ENCODE measurements around the gene CYP26A1. TPM values are rescaled to one million over a fixed set of nuclear protein-coding genes. Genes with fewer than 3 reads are reported as not detected.
"Not testable (repeated sequence)": the region's sequence is repeated elsewhere in the genome, so short reads cannot be mapped to it uniquely, and the experiment has no call there.

The CYP26A1 gene
- total RNA-seq, 1 experiment from 2014 or later: 2.2 TPM

DNA sequence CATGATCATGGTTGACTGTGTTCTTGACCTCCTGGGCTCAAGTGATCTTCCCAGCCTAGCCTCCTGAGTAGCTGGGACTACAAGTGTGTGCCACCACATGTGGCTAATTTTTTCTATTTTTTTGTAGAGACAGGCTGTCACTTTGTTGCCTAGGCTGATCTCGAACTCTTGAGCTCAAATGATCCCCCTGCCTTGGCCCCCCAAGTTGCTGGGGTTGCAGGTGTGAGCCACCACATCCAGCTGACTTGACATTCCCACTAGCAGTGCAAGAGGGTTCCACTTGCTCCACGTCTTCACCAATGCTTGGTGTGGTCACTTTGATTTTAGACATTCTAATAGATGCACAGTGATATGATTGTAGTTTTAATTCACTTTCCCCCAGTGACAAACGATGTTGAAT is 25.1 kb downstream of the CYP26A1 start:
- Histone ChIP-seq H3K9me3 (ENCODE audit: insufficient read depth, low read depth) (no peaks in the 10 kb centered on the region; the same call in none of the 2 replicates), H2AFZ (no peak overlapping the region), H3K27me3 (ENCODE audit: insufficient read depth, low read depth) (no peaks in the 10 kb centered on the region), H3K36me3 (ENCODE audit: low read depth) (no peaks in the 10 kb centered on the region), H3K4me3 (no peak overlapping the region), H3K79me2 (ENCODE audit: low read depth) (no peaks in the 10 kb centered on the region), H4K20me1 (ENCODE audit: insufficient read depth) (no peaks in the 10 kb centered on the region), H3F3A (ENCODE audit: insufficient read depth, low read depth) (no peaks in the 10 kb centered on the region), H3K9me2 (ENCODE audit: insufficient read depth) (no peaks in the 10 kb centered on the region; the same call in 1 of the 2 replicates), H3K4me2 (no peak overlapping the region), H3K27ac (no peak overlapping the region), H3K4me1 (replicated peaks; ENCODE audit: insufficient read depth) (no peaks in the 10 kb centered on the region)
- no peak for DNase-seq
- intact Hi-C loops (cut with micrococcal nuclease; ENCODE audit: unreplicated experiment): no loop called here
- TF ChIP-seq, protein P1, sequence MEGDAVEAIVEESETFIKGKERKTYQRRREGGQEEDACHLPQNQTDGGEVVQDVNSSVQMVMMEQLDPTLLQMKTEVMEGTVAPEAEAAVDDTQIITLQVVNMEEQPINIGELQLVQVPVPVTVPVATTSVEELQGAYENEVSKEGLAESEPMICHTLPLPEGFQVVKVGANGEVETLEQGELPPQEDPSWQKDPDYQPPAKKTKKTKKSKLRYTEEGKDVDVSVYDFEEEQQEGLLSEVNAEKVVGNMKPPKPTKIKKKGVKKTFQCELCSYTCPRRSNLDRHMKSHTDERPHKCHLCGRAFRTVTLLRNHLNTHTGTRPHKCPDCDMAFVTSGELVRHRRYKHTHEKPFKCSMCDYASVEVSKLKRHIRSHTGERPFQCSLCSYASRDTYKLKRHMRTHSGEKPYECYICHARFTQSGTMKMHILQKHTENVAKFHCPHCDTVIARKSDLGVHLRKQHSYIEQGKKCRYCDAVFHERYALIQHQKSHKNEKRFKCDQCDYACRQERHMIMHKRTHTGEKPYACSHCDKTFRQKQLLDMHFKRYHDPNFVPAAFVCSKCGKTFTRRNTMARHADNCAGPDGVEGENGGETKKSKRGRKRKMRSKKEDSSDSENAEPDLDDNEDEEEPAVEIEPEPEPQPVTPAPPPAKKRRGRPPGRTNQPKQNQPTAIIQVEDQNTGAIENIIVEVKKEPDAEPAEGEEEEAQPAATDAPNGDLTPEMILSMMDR (conservative IDR thresholded peaks at IDR 0.05): no peak
- POLR2A ChIA-PET (ENCODE audit: unreplicated experiment): no interaction called here
- BruUV-seq (replicated peaks): no TSS peak
- CTCF ChIA-PET: no interaction called here

DNA sequence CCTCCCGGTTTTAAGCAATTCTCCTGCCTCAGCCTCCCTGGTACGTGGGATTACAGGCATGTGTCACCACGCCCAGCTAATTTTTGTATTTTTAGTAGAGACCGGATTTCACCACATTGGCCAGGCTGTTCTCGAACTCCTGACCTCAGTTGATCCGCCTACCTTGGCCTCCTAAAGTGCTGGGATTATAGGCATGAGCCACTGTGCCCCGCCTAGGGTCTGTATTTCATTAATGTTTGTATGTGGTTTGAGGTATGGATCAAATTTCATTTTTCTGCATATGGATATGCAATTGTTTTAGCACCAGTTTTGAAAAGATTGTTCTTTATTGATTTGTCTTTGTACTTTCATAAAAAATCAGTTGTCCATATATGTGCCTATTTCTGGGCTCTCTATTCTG is 26.0 kb downstream of the CYP26A1 start:
- ChIA-PET CTCF (no interaction called here), POLR2A (ENCODE audit: unreplicated experiment) (no interaction called here)
- Histone ChIP-seq H3K36me3 (ENCODE audit: low read depth) (no peaks in the 10 kb centered on the region), H3K4me2 (no peak overlapping the region), H3K79me2 (ENCODE audit: low read depth) (no peaks in the 10 kb centered on the region), H3K4me1 (replicated peaks; ENCODE audit: insufficient read depth) (no peaks in the 10 kb centered on the region), H3K4me3 (no peak overlapping the region), H4K20me1 (ENCODE audit: insufficient read depth) (no peaks in the 10 kb centered on the region), H3K27me3 (ENCODE audit: insufficient read depth, low read depth) (no peaks in the 10 kb centered on the region), H3K9me3 (ENCODE audit: insufficient read depth, low read depth) (no peaks in the 10 kb centered on the region; the same call in none of the 2 replicates), H2AFZ (no peak overlapping the region), H3K9me2 (ENCODE audit: insufficient read depth) (no peaks in the 10 kb centered on the region; the same call in 1 of the 2 replicates), H3K27ac (no peak overlapping the region), H3F3A (ENCODE audit: insufficient read depth, low read depth) (no peaks in the 10 kb centered on the region)
- no TSS peak for BruUV-seq (replicated peaks)
- intact Hi-C loops (cut with micrococcal nuclease; ENCODE audit: unreplicated experiment): no loop called here
- DNase-seq: no peak
- TF ChIP-seq EZH2 (IDR thresholded peaks at IDR 0.05; ENCODE audit: low read depth): no peak
- TF ChIP-seq, protein P1 (conservative IDR thresholded peaks at IDR 0.05): no peak

DNA sequence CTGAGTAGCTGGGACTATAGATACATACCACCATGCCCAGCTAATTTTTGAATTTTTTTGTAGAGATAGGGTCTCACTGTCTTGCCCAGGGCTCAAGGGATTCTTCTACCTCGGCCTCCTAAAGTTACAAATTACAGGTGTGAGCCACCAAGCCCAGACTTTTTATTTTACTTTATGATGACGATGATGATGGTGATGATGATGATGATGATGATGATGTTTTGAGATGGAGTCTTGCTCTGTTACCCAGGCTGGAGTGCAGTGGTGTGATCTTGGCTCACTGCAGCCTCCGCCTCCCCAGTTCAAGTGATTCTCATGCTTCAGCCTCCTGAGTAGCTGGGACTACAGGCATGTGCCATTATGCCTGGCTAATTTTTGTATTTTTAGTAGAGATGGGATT is 27.5 kb downstream of the CYP26A1 start:
- H3K4me1 ChIP-seq (replicated peaks; ENCODE audit: insufficient read depth); POLR2A ChIA-PET (ENCODE audit: unreplicated experiment); H4K20me1 ChIP-seq (ENCODE audit: insufficient read depth); H3K4me2 ChIP-seq; H3F3A ChIP-seq (ENCODE audit: insufficient read depth, low read depth); H3K79me2 ChIP-seq (ENCODE audit: low read depth); DNase-seq; H2AFZ ChIP-seq; H3K27ac ChIP-seq; H3K27me3 ChIP-seq (ENCODE audit: insufficient read depth, low read depth); H3K9me3 ChIP-seq (ENCODE audit: insufficient read depth, low read depth); H3K4me3 ChIP-seq; H3K9me2 ChIP-seq (ENCODE audit: insufficient read depth); H3K36me3 ChIP-seq (ENCODE audit: low read depth); intact Hi-C loops (cut with micrococcal nuclease; ENCODE audit: unreplicated experiment); BruUV-seq (replicated peaks); CTCF ChIA-PET: not testable (repeated sequence)

DNA sequence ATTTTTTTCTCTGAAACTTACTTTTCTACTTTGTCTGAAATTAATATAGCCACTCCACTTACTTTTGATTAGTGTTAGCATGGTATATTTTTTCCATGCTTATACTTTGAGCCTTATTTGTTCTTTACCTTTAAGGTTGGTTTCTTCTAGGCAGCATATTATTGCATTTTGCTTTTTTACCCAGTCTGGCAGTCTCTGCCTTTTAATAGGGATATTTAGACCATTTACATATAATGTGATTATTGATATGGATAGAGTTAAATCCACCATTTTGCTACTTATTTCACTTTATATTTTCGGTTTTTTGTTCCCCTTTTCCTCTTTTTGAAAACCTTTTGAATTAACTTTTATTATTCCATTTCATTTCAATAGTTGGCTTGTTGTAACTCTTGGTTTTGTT is 30.3 kb downstream of the CYP26A1 start:
- TF ChIP-seq, protein P1 (conservative IDR thresholded peaks at IDR 0.05): no peak
- no peak for TF ChIP-seq EZH2 (IDR thresholded peaks at IDR 0.05; ENCODE audit: low read depth)
- H3K27me3 ChIP-seq (ENCODE audit: insufficient read depth, low read depth): no peaks in the 10 kb centered on the region
- H3K4me2 ChIP-seq: no peak overlapping the region
- no peaks in the 10 kb centered on the region for H3F3A ChIP-seq (ENCODE audit: insufficient read depth, low read depth)
- no peak overlapping the region for H2AFZ ChIP-seq
- POLR2A ChIA-PET (ENCODE audit: unreplicated experiment): interaction anchor here (0.7 kb wide), 1 partner anchor 78 kb away, joined by 6 read pairs; no protein-coding TSS in a partner anchor
- no peaks in the 10 kb centered on the region; the same call in 1 of the 2 replicates for H3K9me2 ChIP-seq (ENCODE audit: insufficient read depth)
- H3K9me3 ChIP-seq (ENCODE audit: insufficient read depth, low read depth): no peaks in the 10 kb centered on the region; the same call in none of the 2 replicates
- no peaks in the 10 kb centered on the region for H4K20me1 ChIP-seq (ENCODE audit: insufficient read depth)
- H3K4me1 ChIP-seq (replicated peaks; ENCODE audit: insufficient read depth): no peaks in the 10 kb centered on the region
- no TSS peak for BruUV-seq (replicated peaks)
- H3K27ac ChIP-seq: no peak overlapping the region
- no peak overlapping the region for H3K4me3 ChIP-seq
- no peaks in the 10 kb centered on the region for H3K79me2 ChIP-seq (ENCODE audit: low read depth)
- CTCF ChIA-PET: no interaction called here
- H3K36me3 ChIP-seq (ENCODE audit: low read depth): no peaks in the 10 kb centered on the region
- intact Hi-C loops (cut with micrococcal nuclease; ENCODE audit: unreplicated experiment): no loop called here
- DNase-seq: no peak
